CD4-positive, alpha-beta memory T cell (primary cell): Measurements from ENCODE around the gene ZNF329. TPM values are rescaled to one million over a fixed set of nuclear protein-coding genes. Genes with fewer than 3 reads are reported as not detected.

Source experiments
- CTCF ChIA-PET: fragments of 350-600 bp; sonication (Branson Sonifier 250); formaldehyde crosslinking; loops from one replicate; lab custom pipeline; 2021; ENCODE audit warnings: inconsistent platforms; ENCODE audit not compliant: partially characterized antibody; lab: Charles Lee
- POLR2A ChIA-PET: fragments of 350-600 bp; sonication (Branson Sonifier 250); formaldehyde crosslinking; loops from one replicate; lab custom pipeline; 2021; ENCODE audit not compliant: partially characterized antibody; lab: Charles Lee
- DNase-seq, 5 donors: peaks; one replicate each; pipeline versions ENCODE4 v3.0.0 to v3.0.0-alpha.2; 2020 to 2022; ENCODE audit warnings: mixed read lengths in 1 of 5
- H3K27ac ChIP-seq: one replicate; pipeline ENCODE4 v1.7.0; 2013; ENCODE audit warnings: low read depth, low read length
- H3K27me3 ChIP-seq: 2 replicates; pipeline ENCODE4 v1.7.0; 2013; ENCODE audit warnings: mild to moderate bottlenecking, low read length, moderate library complexity; ENCODE audit not compliant: insufficient read depth
- H3K36me3 ChIP-seq: 2 replicates; pipeline ENCODE4 v1.7.0; 2013; ENCODE audit warnings: mild to moderate bottlenecking, low read length, moderate library complexity; ENCODE audit not compliant: insufficient read depth
- H3K4me1 ChIP-seq: 2 replicates; pipeline ENCODE4 v1.7.0; 2013; ENCODE audit warnings: mild to moderate bottlenecking, low read length, moderate library complexity; ENCODE audit not compliant: insufficient read depth
- H3K4me3 ChIP-seq, 2 donors: one replicate each; pipeline ENCODE4 v1.7.0; 2013; ENCODE audit warnings: low read length in 2 of 2, mild to moderate bottlenecking in 1 of 2
- H3K9me3 ChIP-seq, 2 donors: one replicate each; pipeline ENCODE4 v1.7.0; 2013; ENCODE audit warnings: low read length in 2 of 2, control low read depth in 1 of 2; ENCODE audit not compliant: control insufficient read depth in 1 of 2
- H3K27ac Mint-ChIP-seq, 7 donors: one replicate each; pipeline ENCODE4 v1.8.0; 2020 to 2021; ENCODE audit warnings: mixed read lengths in 7 of 7, mild to moderate bottlenecking in 6 of 7, inconsistent platforms in 3 of 7, moderate library complexity in 3 of 7
- H3K27me3 Mint-ChIP-seq, 2 donors: one replicate each; pipeline ENCODE4 v1.8.0; 2020 to 2021; ENCODE audit warnings: mixed read lengths in 2 of 2
- H3K36me3 Mint-ChIP-seq, 2 donors: one replicate each; pipeline ENCODE4 v1.8.0; 2020 to 2021; ENCODE audit warnings: mixed read lengths in 2 of 2, inconsistent platforms in 1 of 2, mild to moderate bottlenecking in 1 of 2
- H3K4me1 Mint-ChIP-seq, 4 donors: one replicate each; pipeline ENCODE4 v1.8.0; 2020 to 2021; ENCODE audit warnings: mixed read lengths in 4 of 4, mild to moderate bottlenecking in 1 of 4
- H3K4me3 Mint-ChIP-seq, 8 donors: one replicate each; pipeline ENCODE4 v1.8.0; 2020 to 2021; ENCODE audit warnings: mixed read lengths in 8 of 8, mild to moderate bottlenecking in 7 of 8, moderate library complexity in 6 of 8, inconsistent platforms in 3 of 8
- H3K9me3 Mint-ChIP-seq, 8 donors: one replicate each; pipeline ENCODE4 v1.8.0; 2020 to 2021; ENCODE audit warnings: mixed read lengths in 8 of 8, mild to moderate bottlenecking in 5 of 8, inconsistent platforms in 3 of 8, moderate library complexity in 1 of 8
- intact Hi-C: fragments of 100-400 bp; cut with micrococcal nuclease; formaldehyde crosslinking; loops from one replicate; pipeline ENCODE4 v1.15.1; 2023
- polyA plus RNA-seq, 2 donors: library from polyadenylated mRNA; unstranded; fragments of 300-500 nt; fragmentation: Illumina TruSeq; gene quantifications; one replicate each; pipeline ENCODE4 v1.2.3, GENCODE V29; 2021
- total RNA-seq, 2 experiments: library from RNA; stranded (reverse); gene quantifications; one replicate each; pipeline ENCODE4 v1.2.3, GENCODE V29; 2021

Gene ZNF329
- total and polyA plus RNA-seq, 4 experiments from 2014 or later, result 2.9 to 17.4 (median 11.1) TPM

- no peak overlapping the region for H3K27ac ChIP-seq
- H3K9me3 Mint-ChIP-seq, result peaks cover 0 to 69% (median 33%) of the 10 kb centered on the region in 8 donors
- intact Hi-C loops, result no loop called here
- no peaks in the 10 kb centered on the region for H3K4me1 ChIP-seq
- POLR2A ChIA-PET, result interaction anchor here (1.0 kb wide), 1 partner anchor 173 kb away, joined by 3 read pairs; the partner anchor contains the start of gene ZNF417
- no peak overlapping the region for H3K4me3 ChIP-seq
- H3K36me3 Mint-ChIP-seq, result peaks cover 12 to 18% of the 10 kb centered on the region in 2 donors
- CTCF ChIA-PET, result no interaction called here
- peaks cover 0 to 4% (median 0%) of the 10 kb centered on the region in 4 donors for H3K4me1 Mint-ChIP-seq
- no peak overlapping the region for H3K27ac Mint-ChIP-seq
- no peak for DNase-seq
- H3K27me3 Mint-ChIP-seq, result no peaks in the 10 kb centered on the region
- H3K4me3 Mint-ChIP-seq, result no peak overlapping the region
- H3K9me3 ChIP-seq, result peaks cover 0 to 16% of the 10 kb centered on the region in 2 donors
- no peaks in the 10 kb centered on the region for H3K36me3 ChIP-seq
- no peaks in the 10 kb centered on the region for H3K27me3 ChIP-seq
Measured at GRCh38 chr19:58089846-58090245, 60.7 kb downstream of the ZNF329 start.

GRCh38 chr19:58088521-58089052 is 62.0 kb downstream of the ZNF329 start:
- Histone ChIP-seq H3K9me3 (peaks cover 0 to 23% of the 10 kb centered on the region in 2 donors), H3K27me3 (no peaks in the 10 kb centered on the region), H3K4me3 (no peak overlapping the region), H3K36me3 (no peaks in the 10 kb centered on the region), H3K4me1 (no peaks in the 10 kb centered on the region), H3K27ac (no peak overlapping the region)
- peaks cover 0 to 70% (median 34%) of the 10 kb centered on the region in 8 donors for H3K9me3 Mint-ChIP-seq
- POLR2A ChIA-PET, result no interaction called here
- no peak overlapping the region for H3K27ac Mint-ChIP-seq
- H3K36me3 Mint-ChIP-seq, result peaks cover 16 to 24% of the 10 kb centered on the region in 2 donors
- CTCF ChIA-PET, result no interaction called here
- intact Hi-C loops, result no loop called here
- H3K4me1 Mint-ChIP-seq, result peaks cover 0 to 4% (median 0%) of the 10 kb centered on the region in 4 donors
- no peak overlapping the region for H3K4me3 Mint-ChIP-seq
- no peaks in the 10 kb centered on the region for H3K27me3 Mint-ChIP-seq
- no peak for DNase-seq

GRCh38 chr19:58086825-58087710 is 63.5 kb downstream of the ZNF329 start:
- Mint-ChIP-seq H3K27ac (no peak overlapping the region), H3K36me3 (peaks cover 13 to 20% of the 10 kb centered on the region in 2 donors), H3K27me3 (no peaks in the 10 kb centered on the region), H3K9me3 (peaks cover 0 to 71% (median 36%) of the 10 kb centered on the region in 8 donors), H3K4me1 (no peaks in the 10 kb centered on the region), H3K4me3 (no peak overlapping the region)
- Histone ChIP-seq H3K27ac (no peak overlapping the region), H3K9me3 (peaks cover 0 to 30% of the 10 kb centered on the region in 2 donors), H3K4me1 (no peaks in the 10 kb centered on the region), H3K27me3 (no peaks in the 10 kb centered on the region), H3K4me3 (no peak overlapping the region), H3K36me3 (no peaks in the 10 kb centered on the region)
- intact Hi-C loops, result no loop called here
- CTCF ChIA-PET, result no interaction called here
- POLR2A ChIA-PET, result no interaction called here
- no peak for DNase-seq

GRCh38 chr19:58085348-58085875 is 65.2 kb downstream of the ZNF329 start:
- H3K27me3 Mint-ChIP-seq, result no peaks in the 10 kb centered on the region
- no peak overlapping the region for H3K27ac ChIP-seq
- no peaks in the 10 kb centered on the region for H3K4me1 ChIP-seq
- H3K9me3 Mint-ChIP-seq, result peaks cover under 1 to 75% (median 46%) of the 10 kb centered on the region in 8 donors
- no peaks in the 10 kb centered on the region for H3K36me3 ChIP-seq
- no peaks in the 10 kb centered on the region for H3K27me3 ChIP-seq
- H3K9me3 ChIP-seq, result peaks cover 0 to 23% of the 10 kb centered on the region in 2 donors
- CTCF ChIA-PET, result no interaction called here
- no peaks in the 10 kb centered on the region for H3K4me1 Mint-ChIP-seq
- intact Hi-C loops, result no loop called here
- DNase-seq, result no peak
- no peak overlapping the region for H3K4me3 ChIP-seq
- H3K4me3 Mint-ChIP-seq, result no peak overlapping the region
- POLR2A ChIA-PET, result no interaction called here
- peaks cover 15 to 17% of the 10 kb centered on the region in 2 donors for H3K36me3 Mint-ChIP-seq
- H3K27ac Mint-ChIP-seq, result no peak overlapping the region

- H3K27ac Mint-ChIP-seq, result no peak overlapping the region
- ChIA-PET POLR2A (no interaction called here), CTCF (no interaction called here)
- H3K27ac ChIP-seq, result no peak overlapping the region
- H3K9me3 Mint-ChIP-seq, result peaks cover 5 to 75% (median 50%) of the 10 kb centered on the region in 8 donors
- no peaks in the 10 kb centered on the region for H3K36me3 ChIP-seq
- H3K4me1 Mint-ChIP-seq, result no peaks in the 10 kb centered on the region
- no peaks in the 10 kb centered on the region for H3K4me1 ChIP-seq
- H3K4me3 Mint-ChIP-seq, result no peak overlapping the region
- no peaks in the 10 kb centered on the region for H3K27me3 Mint-ChIP-seq
- no peak overlapping the region for H3K4me3 ChIP-seq
- peaks cover 0 to 23% of the 10 kb centered on the region in 2 donors for H3K9me3 ChIP-seq
- H3K36me3 Mint-ChIP-seq, result peaks cover 15 to 21% of the 10 kb centered on the region in 2 donors
- DNase-seq, result no peak
- H3K27me3 ChIP-seq, result no peaks in the 10 kb centered on the region
- intact Hi-C loops, result no loop called here
Measured at GRCh38 chr19:58084596-58085347, 65.8 kb downstream of the ZNF329 start.

GRCh38 chr19:58083021-58083420 is 67.6 kb downstream of the ZNF329 start:
- Mint-ChIP-seq H3K4me1 (no peaks in the 10 kb centered on the region), H3K36me3 (peaks cover 15 to 24% of the 10 kb centered on the region in 2 donors), H3K27ac (no peak overlapping the region), H3K9me3 (peaks cover 5 to 74% (median 57%) of the 10 kb centered on the region in 8 donors), H3K27me3 (no peaks in the 10 kb centered on the region), H3K4me3 (no peak overlapping the region)
- no peak for DNase-seq
- no peaks in the 10 kb centered on the region for H3K27me3 ChIP-seq
- H3K36me3 ChIP-seq, result no peaks in the 10 kb centered on the region
- intact Hi-C loops, result no loop called here
- POLR2A ChIA-PET, result interaction anchor here (0.5 kb wide), 1 partner anchor 266 kb away, joined by 3 read pairs; no protein-coding TSS in a partner anchor
- no peak overlapping the region for H3K4me3 ChIP-seq
- H3K4me1 ChIP-seq, result no peaks in the 10 kb centered on the region
- H3K27ac ChIP-seq, result no peak overlapping the region
- CTCF ChIA-PET, result no interaction called here
- H3K9me3 ChIP-seq, result peaks cover 0 to 16% of the 10 kb centered on the region in 2 donors
